ENCODE data around the gene PTH1R.

Gene PTH1R

GRCh38 chr3:46876313-46877300 lies 914 bp upstream of the PTH1R start:
- no peaks in the 10 kb centered on the region for H3K36me3 ChIP-seq (ENCODE audit: control insufficient read depth, low read length)
- no peaks in the 10 kb centered on the region for H3F3A ChIP-seq (ENCODE audit: control insufficient read depth, insufficient read depth)
- no peak for TF ChIP-seq EZH2phosphoT487 (IDR thresholded peaks at IDR 0.05; ENCODE audit: borderline replicate concordance, low read length)
- no peak for TF ChIP-seq CTCF (IDR thresholded peaks at IDR 0.05; ENCODE audit: low read depth, low read length, poor library complexity, severe bottlenecking)
- peaks cover 21% of the 10 kb centered on the region for H3K4me1 ChIP-seq (ENCODE audit: control insufficient read depth, low read length)
- no peak overlapping the region for H3K27ac ChIP-seq (ENCODE audit: low read depth, low read length)
- H3K4me2 ChIP-seq (ENCODE audit: low read length), result no peak overlapping the region
- H3K4me3 ChIP-seq (ENCODE audit: low read length), result no peak overlapping the region
- no peaks in the 10 kb centered on the region for H3K79me2 ChIP-seq (ENCODE audit: control insufficient read depth, low read length)
- H3K27me3 ChIP-seq (ENCODE audit: control insufficient read depth, low read length), result peaks cover 26% of the 10 kb centered on the region
- H4K20me1 ChIP-seq (ENCODE audit: control insufficient read depth, insufficient read depth, low read depth, low read length), result no peaks in the 10 kb centered on the region
- no peaks in the 10 kb centered on the region for H3K9me3 ChIP-seq (ENCODE audit: control insufficient read depth, insufficient read depth, low read length)
- H3K9me2 ChIP-seq (replicated peaks; ENCODE audit: control insufficient read depth, low read length), result no peaks in the 10 kb centered on the region

- Histone ChIP-seq H3K9me2 (replicated peaks; ENCODE audit: control insufficient read depth, low read length) (no peaks in the 10 kb centered on the region), H3K36me3 (ENCODE audit: control insufficient read depth, low read length) (no peaks in the 10 kb centered on the region), H3F3A (ENCODE audit: control insufficient read depth, insufficient read depth) (no peaks in the 10 kb centered on the region), H3K9me3 (ENCODE audit: control insufficient read depth, insufficient read depth, low read length) (no peaks in the 10 kb centered on the region), H3K27ac (ENCODE audit: low read depth, low read length) (no peak overlapping the region), H3K4me1 (ENCODE audit: control insufficient read depth, low read length) (peaks cover 8% of the 10 kb centered on the region), H3K27me3 (ENCODE audit: control insufficient read depth, low read length) (peaks cover 37% of the 10 kb centered on the region), H3K79me2 (ENCODE audit: control insufficient read depth, low read length) (no peaks in the 10 kb centered on the region), H3K4me3 (ENCODE audit: low read length) (no peak overlapping the region), H3K4me2 (ENCODE audit: low read length) (no peak overlapping the region), H4K20me1 (ENCODE audit: control insufficient read depth, insufficient read depth, low read depth, low read length) (0 out of 2 replicates have a peak, but pooled peaks cover 3% of the 10 kb centered on the region)
- TF ChIP-seq EZH2phosphoT487 (IDR thresholded peaks at IDR 0.05; ENCODE audit: borderline replicate concordance, low read length), result no peak
- TF ChIP-seq CTCF (IDR thresholded peaks at IDR 0.05; ENCODE audit: low read depth, low read length, poor library complexity, severe bottlenecking), result no peak
These were observed 1.4 kb downstream of the PTH1R start for GRCh38 chr3:46878781-46879436.

- TF ChIP-seq EZH2phosphoT487 (IDR thresholded peaks at IDR 0.05; ENCODE audit: borderline replicate concordance, low read length), result no peak
- H3K27me3 ChIP-seq (ENCODE audit: control insufficient read depth, low read length), result peaks cover 53% of the 10 kb centered on the region
These were observed 3.5 kb downstream of the PTH1R start for GRCh38 chr3:46880884-46881595.

More at GRCh38 chr3:46880884-46881595, 3.5 kb downstream of the PTH1R start:
- no peak overlapping the region for H3K4me2 ChIP-seq (ENCODE audit: low read length)
- H3K9me3 ChIP-seq (ENCODE audit: control insufficient read depth, insufficient read depth, low read length), result no peaks in the 10 kb centered on the region
- 0 out of 2 replicates have a peak, but pooled peaks cover 3% of the 10 kb centered on the region for H4K20me1 ChIP-seq (ENCODE audit: control insufficient read depth, insufficient read depth, low read depth, low read length)
- H3K27ac ChIP-seq (ENCODE audit: low read depth, low read length), result no peak overlapping the region
- no peaks in the 10 kb centered on the region for H3K36me3 ChIP-seq (ENCODE audit: control insufficient read depth, low read length)
- H3F3A ChIP-seq (ENCODE audit: control insufficient read depth, insufficient read depth), result no peaks in the 10 kb centered on the region
- no peaks in the 10 kb centered on the region; the same call in 1 of the 2 replicates for H3K4me1 ChIP-seq (ENCODE audit: control insufficient read depth, low read length)
- H3K9me2 ChIP-seq (replicated peaks; ENCODE audit: control insufficient read depth, low read length), result no peaks in the 10 kb centered on the region
- no peaks in the 10 kb centered on the region for H3K79me2 ChIP-seq (ENCODE audit: control insufficient read depth, low read length)
- H3K4me3 ChIP-seq (ENCODE audit: low read length), result no peak overlapping the region
